GM12874 (cell line): ENCODE measurements around the gene CDH12.

Source experiments
- TF ChIP-seq, protein P1 (sequence below): IDR thresholded peaks from 2 replicates; pipeline ENCODE4 v1.5.1; 2011; ENCODE audit warnings: low read depth, mild to moderate bottlenecking, control low read depth, low read length, moderate library complexity; ENCODE audit not compliant: insufficient read depth

Gene CDH12

DNA sequence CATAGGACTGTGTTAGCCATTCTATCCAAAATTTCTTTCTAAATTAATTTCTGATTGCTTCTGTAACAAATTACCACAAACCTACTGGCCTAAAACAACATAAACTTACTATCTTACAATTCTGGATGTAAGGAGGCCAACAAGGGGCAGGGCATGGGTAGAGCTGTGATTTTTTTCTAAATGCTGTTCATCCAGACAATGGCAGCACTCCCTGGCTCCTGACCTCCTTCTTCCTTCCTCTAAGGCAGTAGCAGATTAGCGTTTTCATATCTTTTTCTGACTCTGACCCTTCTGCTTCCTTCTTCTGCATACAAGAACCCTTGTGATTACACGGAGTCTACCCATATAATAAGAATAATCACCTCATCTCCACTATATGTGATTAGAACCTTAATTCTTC lies 1005.8 kb downstream of the CDH12 start:
- TF ChIP-seq, protein P1, sequence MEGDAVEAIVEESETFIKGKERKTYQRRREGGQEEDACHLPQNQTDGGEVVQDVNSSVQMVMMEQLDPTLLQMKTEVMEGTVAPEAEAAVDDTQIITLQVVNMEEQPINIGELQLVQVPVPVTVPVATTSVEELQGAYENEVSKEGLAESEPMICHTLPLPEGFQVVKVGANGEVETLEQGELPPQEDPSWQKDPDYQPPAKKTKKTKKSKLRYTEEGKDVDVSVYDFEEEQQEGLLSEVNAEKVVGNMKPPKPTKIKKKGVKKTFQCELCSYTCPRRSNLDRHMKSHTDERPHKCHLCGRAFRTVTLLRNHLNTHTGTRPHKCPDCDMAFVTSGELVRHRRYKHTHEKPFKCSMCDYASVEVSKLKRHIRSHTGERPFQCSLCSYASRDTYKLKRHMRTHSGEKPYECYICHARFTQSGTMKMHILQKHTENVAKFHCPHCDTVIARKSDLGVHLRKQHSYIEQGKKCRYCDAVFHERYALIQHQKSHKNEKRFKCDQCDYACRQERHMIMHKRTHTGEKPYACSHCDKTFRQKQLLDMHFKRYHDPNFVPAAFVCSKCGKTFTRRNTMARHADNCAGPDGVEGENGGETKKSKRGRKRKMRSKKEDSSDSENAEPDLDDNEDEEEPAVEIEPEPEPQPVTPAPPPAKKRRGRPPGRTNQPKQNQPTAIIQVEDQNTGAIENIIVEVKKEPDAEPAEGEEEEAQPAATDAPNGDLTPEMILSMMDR: no peak

DNA sequence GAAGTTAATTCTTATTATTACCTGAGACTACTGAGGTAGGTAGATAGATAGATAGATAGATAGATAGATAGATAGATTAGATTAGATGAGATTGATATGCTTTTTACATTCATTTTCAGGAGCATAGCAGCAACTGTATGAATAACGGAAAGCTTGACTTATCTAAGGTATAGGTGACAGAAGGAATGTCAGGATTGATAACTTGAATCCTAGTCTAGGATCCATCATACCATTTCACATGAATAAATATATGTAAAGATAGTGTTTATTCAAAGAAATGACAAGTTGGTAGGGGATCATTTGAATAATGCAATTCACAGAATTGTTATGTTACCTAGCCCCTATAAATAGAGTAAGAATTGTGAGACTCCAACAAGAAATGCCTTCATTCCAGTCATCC lies 1008.2 kb downstream of the CDH12 start:
- TF ChIP-seq, protein P1: no peak

DNA sequence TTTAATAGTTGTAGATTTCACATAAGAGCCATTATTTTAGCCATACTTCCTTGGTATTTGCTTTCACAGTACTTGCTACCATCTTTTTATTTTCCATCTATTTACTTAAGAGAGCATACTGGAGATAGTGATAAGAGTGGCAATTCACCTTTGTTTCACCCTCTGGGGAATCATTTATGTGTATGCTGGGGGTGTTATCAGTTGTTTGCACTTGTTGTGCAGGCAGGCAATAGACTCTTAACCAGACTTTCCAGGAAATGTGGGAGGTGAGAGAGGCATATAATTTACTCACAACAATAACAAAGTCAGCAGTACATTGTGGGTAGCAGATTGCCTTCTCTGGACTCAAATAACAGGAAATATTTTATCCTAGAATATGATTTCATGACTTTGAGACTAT lies 1018.3 kb downstream of the CDH12 start:
- TF ChIP-seq, protein P1: no peak

DNA sequence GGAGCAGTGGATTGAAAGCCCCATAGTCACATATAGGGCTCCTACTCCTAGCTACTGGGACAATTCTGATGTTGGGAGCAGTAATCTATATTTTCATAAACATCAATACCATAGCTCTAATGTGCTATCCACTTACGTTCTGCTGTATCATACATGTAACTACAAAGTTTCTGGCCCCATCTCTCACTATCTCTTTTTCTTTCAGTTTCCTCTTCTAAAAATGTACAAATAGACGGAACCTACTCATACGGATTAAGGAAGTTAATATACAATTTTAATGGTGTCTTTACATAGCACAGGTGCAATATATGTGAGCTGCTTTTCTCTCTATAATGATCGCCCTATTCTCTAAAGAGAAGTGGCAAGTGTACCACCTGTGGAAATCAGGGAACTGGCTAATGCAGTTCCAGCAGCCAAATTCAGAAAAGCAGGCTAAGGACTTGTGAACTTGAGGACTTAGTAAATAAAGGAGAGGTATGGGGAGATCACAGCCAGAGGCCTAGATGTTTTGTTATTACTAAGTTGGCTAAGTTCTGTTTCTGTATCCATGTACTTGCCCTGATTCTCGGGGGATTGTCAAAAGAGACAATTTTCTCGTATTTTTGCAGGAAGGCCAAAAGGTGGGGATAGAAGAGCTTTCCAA lies 1021.9 kb downstream of the CDH12 start:
- TF ChIP-seq, protein P1: no peak

DNA sequence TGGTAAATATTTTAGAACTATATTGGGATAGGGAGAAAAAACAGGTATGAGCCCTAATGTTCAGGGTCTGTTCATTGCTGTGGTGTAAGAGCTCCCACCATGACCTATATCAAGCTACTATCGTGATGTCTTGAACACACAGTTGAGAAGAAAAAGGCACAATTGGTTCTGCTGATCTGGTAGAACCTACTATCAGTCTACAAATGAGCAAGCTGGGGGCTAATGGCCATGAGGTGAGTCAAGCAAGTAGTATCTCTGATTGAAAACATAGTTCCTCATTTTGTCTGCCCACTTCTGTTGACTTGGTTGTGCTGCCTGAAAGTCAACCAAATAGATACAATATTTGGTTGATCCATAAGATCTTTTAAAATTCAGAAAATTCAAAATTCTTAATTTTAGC lies 1026.3 kb downstream of the CDH12 start:
- TF ChIP-seq, protein P1: no peak

DNA sequence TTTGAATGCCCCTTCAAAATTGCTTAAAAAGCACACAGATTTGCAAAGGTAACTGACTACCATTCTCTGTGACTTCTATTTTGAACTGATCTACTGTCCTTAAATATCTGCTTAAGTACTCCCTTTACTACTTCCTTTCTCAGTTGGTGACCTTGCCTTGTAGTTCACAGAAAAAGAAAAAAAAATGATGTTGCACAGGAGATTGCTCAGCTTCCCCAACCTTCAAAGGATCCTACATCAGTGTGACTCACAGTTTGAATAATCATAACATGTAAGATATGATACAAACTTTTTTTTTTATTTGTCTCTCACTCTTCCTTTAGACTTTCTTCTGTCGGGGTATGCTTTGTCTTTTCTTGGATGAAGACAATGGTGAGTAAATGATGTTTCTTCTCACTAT lies 1029.6 kb downstream of the CDH12 start:
- TF ChIP-seq, protein P1: no peak

DNA sequence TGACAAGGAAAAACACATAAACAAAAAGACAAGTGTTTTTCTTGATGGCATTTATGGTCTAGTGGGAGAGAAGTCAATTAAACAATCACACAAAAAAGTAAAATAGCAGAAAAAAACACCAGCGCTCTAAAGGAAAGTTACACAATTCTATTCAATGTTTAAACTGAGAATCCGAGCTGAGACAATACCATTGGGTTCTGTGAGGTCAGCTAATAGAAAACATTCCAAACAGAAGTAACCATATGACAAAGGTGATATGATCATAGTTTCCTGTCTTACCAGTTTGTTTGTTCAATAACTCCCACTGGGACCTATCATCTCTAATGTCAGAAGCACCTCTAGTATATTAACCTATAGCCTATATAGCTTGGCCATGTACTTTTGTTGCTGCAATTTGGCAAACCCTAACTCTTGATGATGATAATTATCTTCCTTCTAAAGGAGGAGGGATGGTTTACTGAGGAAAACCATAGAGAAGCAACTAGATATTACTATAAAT lies 1030.0 kb downstream of the CDH12 start:
- TF ChIP-seq, protein P1: no peak
